Activated CD8-positive, alpha-beta T cell treated with anti-CD3 and anti-CD28 coated beads for 36 hours (primary cell): ENCODE results near the gene INO80D. TPM values are rescaled to one million over a fixed set of nuclear protein-coding genes. Genes with fewer than 3 reads are reported as not detected.
"Not testable (repeated sequence)": the region's sequence is repeated elsewhere in the genome, so short reads cannot be mapped to it uniquely, and the experiment has no call there.

Source experiments
- ATAC-seq: fragments of 200-7000 bp; cut with Tn5 transposase; one replicate; pipeline ENCODE4 v1.10.0; 2021; ENCODE audit warnings: mild to moderate bottlenecking, moderate library complexity
- CTCF ChIA-PET: fragments of 350-600 bp; sonication (Branson Sonifier 250); formaldehyde crosslinking; loops from one replicate; lab custom pipeline; 2021; ENCODE audit warnings: antibody characterized with exemption; lab: Charles Lee
- POLR2A ChIA-PET: fragments of 350-600 bp; sonication (Branson Sonifier 250); formaldehyde crosslinking; loops from one replicate; lab custom pipeline; 2021; ENCODE audit warnings: antibody characterized with exemption; lab: Charles Lee
- DNase-seq: peaks from one replicate; pipeline ENCODE4 v3.0.0-alpha.2; 2020
- H3K27ac Mint-ChIP-seq: one replicate; pipeline ENCODE4 v1.8.0; 2021; ENCODE audit warnings: mild to moderate bottlenecking, mixed read lengths
- H3K27me3 Mint-ChIP-seq: one replicate; pipeline ENCODE4 v1.8.0; 2021; ENCODE audit warnings: mixed read lengths
- H3K36me3 Mint-ChIP-seq: one replicate; pipeline ENCODE4 v1.8.0; 2021; ENCODE audit warnings: low read depth, mixed read lengths
- H3K4me1 Mint-ChIP-seq: one replicate; pipeline ENCODE4 v1.8.0; 2021; ENCODE audit warnings: low read depth, mixed read lengths
- H3K4me3 Mint-ChIP-seq: one replicate; pipeline ENCODE4 v1.8.0; 2021; ENCODE audit warnings: mild to moderate bottlenecking, moderate library complexity, mixed read lengths
- H3K9me3 Mint-ChIP-seq: one replicate; pipeline ENCODE4 v1.8.0; 2021; ENCODE audit warnings: mixed read lengths
- CTCF ChIP-seq: fragments of 200-600 bp; IDR thresholded peaks from one replicate; pipeline ENCODE4 v1.8.0; 2022; ENCODE audit warnings: antibody characterized with exemption, mild to moderate bottlenecking
- intact Hi-C: fragments of 100-400 bp; cut with micrococcal nuclease; formaldehyde crosslinking; loops from one replicate; pipeline ENCODE4 v1.10.0; 2022
- total RNA-seq, 2 experiments: library from RNA; stranded (reverse); gene quantifications; one replicate each; pipeline ENCODE4 v1.2.3, GENCODE V29; 2021

INO80D gene
- total RNA-seq, 2 experiments from 2014 or later = 15.9 to 16.7 TPM

- Mint-ChIP-seq H3K27me3 (no peaks in the 10 kb centered on the region), H3K27ac (no peak overlapping the region), H3K36me3 (peaks cover 59% of the 10 kb centered on the region), H3K4me1 (peaks cover 17% of the 10 kb centered on the region), H3K4me3 (no peak overlapping the region), H3K9me3 (peaks cover 2% of the 10 kb centered on the region)
- intact Hi-C loops = no loop called here
- ATAC-seq = no peak
- no peak for DNase-seq
- no peak for TF ChIP-seq CTCF
- ChIA-PET POLR2A (interaction anchor here (0.6 to 1.9 kb wide), 2 partner anchors 9 to 33 kb away, joined by 4 to 6 read pairs; no protein-coding TSS in a partner anchor), CTCF (no interaction called here)
Observed at GRCh38 chr2:206040525-206040924, 45.4 kb downstream of the INO80D start.

DNA sequence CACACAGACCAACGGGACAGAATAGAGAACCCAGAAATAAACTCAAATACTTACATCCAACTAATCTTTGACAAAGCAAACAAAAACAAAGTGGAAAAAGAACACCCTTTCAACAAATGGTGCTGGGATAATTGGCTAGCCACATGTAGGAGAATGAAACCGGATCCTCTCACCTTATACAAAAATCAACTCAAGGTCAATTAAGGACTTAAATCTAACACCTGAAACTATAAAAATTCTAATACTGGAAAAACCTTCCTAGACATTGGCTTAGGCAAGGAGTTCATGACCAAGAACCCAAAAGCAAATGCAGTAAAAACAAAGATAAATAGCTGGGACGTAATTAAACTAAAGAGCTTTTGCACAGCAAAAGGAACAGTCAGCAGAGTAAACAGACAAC is 50.6 kb downstream of the INO80D start:
- H3K4me3 Mint-ChIP-seq, ATAC-seq, POLR2A ChIA-PET, H3K27ac Mint-ChIP-seq, intact Hi-C loops, H3K27me3 Mint-ChIP-seq, CTCF ChIA-PET, DNase-seq: not testable (repeated sequence)
- peaks cover 81% of the 10 kb centered on the region for H3K36me3 Mint-ChIP-seq
- peaks cover 29% of the 10 kb centered on the region for H3K9me3 Mint-ChIP-seq
- H3K4me1 Mint-ChIP-seq = peaks cover 50% of the 10 kb centered on the region

DNA sequence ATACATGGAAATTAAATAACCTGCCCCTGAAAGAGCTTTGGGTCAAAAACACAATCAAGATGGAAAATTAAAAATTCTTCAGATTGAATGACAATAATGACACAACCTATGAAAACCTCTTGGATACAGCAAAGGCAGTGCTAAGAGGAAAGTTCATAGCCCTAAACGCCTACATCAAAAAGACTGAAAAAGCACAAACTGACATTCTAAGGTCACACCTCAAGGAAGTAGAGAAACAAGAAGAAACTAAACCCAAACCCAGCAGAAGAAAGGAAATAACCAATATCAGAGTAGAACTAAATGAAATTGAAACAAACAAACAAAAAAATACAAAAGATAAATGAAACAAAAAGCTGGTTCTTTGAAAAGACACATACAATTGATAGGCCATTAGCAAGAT is 52.5 kb downstream of the INO80D start:
- CTCF ChIA-PET, DNase-seq, ATAC-seq, intact Hi-C loops, H3K27me3 Mint-ChIP-seq, H3K4me3 Mint-ChIP-seq: not testable (repeated sequence)
- Mint-ChIP-seq H3K36me3 (peaks cover 84% of the 10 kb centered on the region), H3K9me3 (peaks cover 29% of the 10 kb centered on the region), H3K27ac (peak overlapping the region; percentile 56), H3K4me1 (peaks cover 57% of the 10 kb centered on the region)
- POLR2A ChIA-PET = interaction anchor here (1.5 kb wide), 1 partner anchor 53 kb away, joined by 3 read pairs; the partner anchor contains the start of gene INO80D

- H3K4me3 Mint-ChIP-seq = no peak overlapping the region
- H3K4me1 Mint-ChIP-seq = peaks cover 57% of the 10 kb centered on the region
- peaks cover 75% of the 10 kb centered on the region for H3K36me3 Mint-ChIP-seq
- H3K27ac Mint-ChIP-seq = peak overlapping the region; percentile 72
- TF ChIP-seq CTCF = no peak
- DNase-seq (peak; percentile 30), ATAC-seq (peak; percentile 46)
- peaks cover 29% of the 10 kb centered on the region for H3K9me3 Mint-ChIP-seq
- POLR2A ChIA-PET = interaction anchor here (0.5 to 1.5 kb wide), 7 partner anchors 8 to 56 kb away, joined by 3 to 6 read pairs (median 3); partner anchors contain the start of gene INO80D
- intact Hi-C loops = no loop called here
- no peaks in the 10 kb centered on the region for H3K27me3 Mint-ChIP-seq
- CTCF ChIA-PET = no interaction called here
Observed at GRCh38 chr2:206031950-206032567, 53.9 kb downstream of the INO80D start.

DNA sequence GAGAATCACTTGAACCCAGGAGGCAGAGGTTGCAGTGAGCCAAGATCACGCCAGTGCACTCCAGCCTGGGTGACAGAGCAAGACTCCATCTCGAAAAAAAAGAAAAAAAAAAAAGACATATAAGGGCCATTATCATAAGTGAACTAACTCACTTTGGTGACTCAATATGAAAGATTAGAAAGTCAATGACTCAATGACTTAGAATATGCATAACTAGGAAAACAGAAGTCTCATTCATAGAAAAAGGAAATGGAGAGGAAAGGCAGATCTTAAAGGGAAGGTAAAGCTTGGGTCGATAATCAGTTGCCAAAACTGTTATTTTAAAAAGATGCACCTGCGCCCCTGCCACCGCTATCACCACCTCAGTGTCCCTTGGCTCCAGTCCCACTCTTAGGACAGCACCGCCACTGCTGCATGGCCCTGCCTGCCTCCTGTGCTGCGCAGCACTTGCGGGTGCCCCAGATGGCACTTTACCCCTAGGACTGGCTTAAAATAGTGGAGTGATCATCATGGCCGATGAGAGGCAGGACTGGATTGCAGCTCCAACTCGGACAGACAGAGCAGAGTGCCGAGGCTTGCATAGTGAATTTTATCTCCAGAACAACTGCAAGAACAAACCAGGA is 54.7 kb downstream of the INO80D start:
- CTCF ChIA-PET = no interaction called here

More for the DNA sequence above, 54.7 kb downstream of the INO80D start:
- POLR2A ChIA-PET = interaction anchor here (0.5 to 1.5 kb wide), 6 partner anchors 9 to 57 kb away, joined by 3 to 6 read pairs (median 4); partner anchors contain the start of gene INO80D
- ATAC-seq (peak; percentile 90), DNase-seq (peak; percentile 13)
- peak overlapping the region; percentile 72 for H3K27ac Mint-ChIP-seq
- peaks cover 67% of the 10 kb centered on the region for H3K36me3 Mint-ChIP-seq
- no peak for TF ChIP-seq CTCF
- peaks cover 57% of the 10 kb centered on the region for H3K4me1 Mint-ChIP-seq
- H3K27me3 Mint-ChIP-seq = no peaks in the 10 kb centered on the region
- H3K4me3 Mint-ChIP-seq = no peak overlapping the region
- intact Hi-C loops = no loop called here
- peaks cover 29% of the 10 kb centered on the region for H3K9me3 Mint-ChIP-seq
